ENCODE measurements around the gene HDHD5. TPM values are rescaled to one million over a fixed set of nuclear protein-coding genes. Genes with fewer than 3 reads are reported as not detected.

HDHD5 gene
- total RNA-seq, 1 experiment from 2014 or later, result 68.4 TPM

- Histone ChIP-seq H3K18ac (ENCODE audit: insufficient read length, low read depth, low read length) (no peak overlapping the region), H4K20me1 (ENCODE audit: control insufficient read depth, insufficient read depth, insufficient read length) (no peaks in the 10 kb centered on the region), H2BK20ac (ENCODE audit: low read depth, low read length, poor library complexity, severe bottlenecking) (no peak overlapping the region), H2BK120ac (ENCODE audit: low read depth, low read length, poor library complexity, severe bottlenecking) (no peak overlapping the region), H3K9me3 (ENCODE audit: control insufficient read depth, low read depth, low read length) (no peaks in the 10 kb centered on the region), H3K14ac (ENCODE audit: insufficient read depth, low read length) (no peak overlapping the region), H4K91ac (ENCODE audit: insufficient read length, low read depth, low read length) (no peak overlapping the region), H2BK5ac (ENCODE audit: insufficient read length, low read length) (no peak overlapping the region), H3K79me2 (ENCODE audit: insufficient read depth, low read length) (no peaks in the 10 kb centered on the region), H3K4ac (ENCODE audit: low read depth, low read length) (no peak overlapping the region), H4K8ac (replicated peaks; ENCODE audit: insufficient read length, low read depth, low read length) (no peak overlapping the region), H4K5ac (ENCODE audit: insufficient read length, low read depth, low read length) (no peak overlapping the region), H2BK15ac (ENCODE audit: low read depth, low read length) (no peak overlapping the region), H3K27me3 (ENCODE audit: insufficient read depth, low read length) (no peaks in the 10 kb centered on the region), H3K27ac (ENCODE audit: insufficient read length, low read depth, low read length) (no peak overlapping the region), H3K23me2 (ENCODE audit: insufficient read length, low read depth, low read length, poor library complexity, severe bottlenecking) (no peaks in the 10 kb centered on the region), H3K79me1 (ENCODE audit: insufficient read depth, low read depth, low read length, poor library complexity, severe bottlenecking) (no peaks in the 10 kb centered on the region), H3K4me2 (ENCODE audit: insufficient read depth, insufficient read length, low read length) (no peak overlapping the region), H3K9ac (ENCODE audit: extremely low read depth, insufficient read length, low read length) (no peak overlapping the region), H3T11ph (ENCODE audit: low read length) (no peak overlapping the region), H3K23ac (ENCODE audit: insufficient read length, low read depth, low read length) (no peak overlapping the region), H2AFZ (ENCODE audit: low read length) (no peak overlapping the region), H2AK5ac (ENCODE audit: insufficient read length, low read length) (no peak overlapping the region), H3K56ac (ENCODE audit: insufficient read length, low read depth, low read length) (no peak overlapping the region), H2BK12ac (ENCODE audit: insufficient read length, low read depth, low read length) (no peak overlapping the region), H3K4me1 (ENCODE audit: insufficient read depth, low read length) (no peaks in the 10 kb centered on the region)
- Mint-ChIP-seq H3K27me3 (ENCODE audit: low read depth) (no peaks in the 10 kb centered on the region; the same call in 1 of the 2 replicates), H3K9me3 (no peaks in the 10 kb centered on the region), H3K4me1 (peaks cover 3 to 4% of the 10 kb centered on the region in 2 experiments; a peak in 3 of 4 replicates), H3K27ac (no peak overlapping the region; a peak in 1 of 7 replicates), H3K4me3 (no peak overlapping the region), H3K36me3 (ENCODE audit: insufficient read depth in 1 of 3, low read depth in 3 of 3) (peaks cover 20 to 67% (median 44%) of the 10 kb centered on the region in 3 experiments)
- WGBS (ENCODE audit: extremely low coverage, insufficient read length, low lambda C conversion rate), result no CpG with 5 or more reads among the region's 17 CpGs
- no peak for TF ChIP-seq CTCF (conservative IDR thresholded peaks at IDR 0.05)
- no peak for DNase-seq
These were observed 21.1 kb downstream of the HDHD5 start for GRCh38 chr22:17137861-17138425.
